SK-N-SH treated with all-trans-retinoic acid at 6 μM for 48 hours (cell line): Measurements from ENCODE around the gene XAB2.

Experiments used
- BACH2 ChIP-seq: fragments of 250-450 bp; sonication (Bioruptor Pico); IDR thresholded peaks from 2 replicates; pipeline ENCODE4 v1.9.0; 2021; ENCODE audit warnings: mild to moderate bottlenecking, borderline replicate concordance
- RARB ChIP-seq: fragments of 250-450 bp; sonication (Bioruptor Pico); IDR thresholded peaks from 2 replicates; pipeline ENCODE4 v1.8.0; 2021; ENCODE audit warnings: mild to moderate bottlenecking, moderate library complexity
- ZFP30 ChIP-seq: fragments of 450-650 bp; formaldehyde crosslinking; IDR thresholded peaks from 2 replicates; pipeline ENCODE4 v1.5.0; 2022; ENCODE audit warnings: mild to moderate bottlenecking, moderate library complexity

DNA sequence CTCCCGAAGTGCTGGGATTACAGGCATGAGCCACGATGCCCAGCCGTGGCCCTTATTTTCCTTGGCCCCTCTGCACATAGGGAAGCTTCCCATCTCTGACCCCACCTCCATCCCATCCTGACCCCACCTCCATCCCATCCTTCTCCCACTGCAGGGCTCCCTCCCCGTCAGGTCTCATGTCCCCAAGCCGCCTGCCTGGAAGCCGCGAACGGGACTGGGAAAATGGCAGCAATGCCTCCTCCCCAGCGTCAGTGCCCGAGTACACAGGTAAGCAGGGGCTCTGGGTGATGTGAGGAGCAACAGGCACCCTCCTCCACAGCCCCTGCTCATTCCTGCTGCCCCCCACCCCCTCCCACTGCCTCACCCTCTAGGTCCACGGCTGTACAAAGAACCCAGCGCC, 12.2 kb downstream of the XAB2 start:
- no peak for TF ChIP-seq BACH2 (CRISPR knock-in tag)
- no peak for TF ChIP-seq RARB
- no peak for TF ChIP-seq ZFP30
